Mesenchymal stem cell (in vitro differentiated cells and primary cell): ENCODE results near the gene AHCYL1.

Experiments
- DNase-seq: peaks from one replicate; pipeline ENCODE4 v3.0.0-alpha.2; 2013
- H2AFZ ChIP-seq: one replicate; pipeline ENCODE4 v1.6.1; 2013; ENCODE audit warnings: low read depth, mild to moderate bottlenecking, control low read depth, inconsistent platforms, low read length, moderate library complexity
- H2AK5ac ChIP-seq: 2 replicates; pipeline ENCODE4 v1.6.1; 2013; ENCODE audit warnings: low read length, moderate library complexity, mild to moderate bottlenecking, inconsistent platforms; ENCODE audit not compliant: severe bottlenecking
- H2BK120ac ChIP-seq: one replicate; pipeline ENCODE4 v1.6.1; 2013; ENCODE audit warnings: low read depth, mild to moderate bottlenecking, inconsistent platforms, low read length, moderate library complexity
- H2BK12ac ChIP-seq, 2 experiments: one replicate each; pipeline ENCODE4 v1.6.1; 2013; ENCODE audit warnings: inconsistent platforms in 2 of 2, low read length in 2 of 2, mild to moderate bottlenecking in 2 of 2, moderate library complexity in 2 of 2, control low read depth in 1 of 2
- H2BK15ac ChIP-seq: one replicate; pipeline ENCODE4 v1.6.1; 2013; ENCODE audit warnings: mild to moderate bottlenecking, low read depth, inconsistent platforms; ENCODE audit not compliant: poor library complexity, severe bottlenecking
- H2BK5ac ChIP-seq: 2 replicates; pipeline ENCODE4 v1.6.1; 2013; ENCODE audit warnings: low read depth, mild to moderate bottlenecking, low read length, control low read depth, inconsistent platforms; ENCODE audit not compliant: poor library complexity, severe bottlenecking
- H3K14ac ChIP-seq, 2 experiments: one replicate each; pipeline ENCODE4 v1.6.1; 2013; ENCODE audit warnings: inconsistent platforms in 2 of 2, low read length in 2 of 2, control low read depth in 1 of 2, mild to moderate bottlenecking in 1 of 2, moderate library complexity in 1 of 2
- H3K18ac ChIP-seq, 2 experiments: one replicate each; pipeline ENCODE4 v1.6.1; 2013; ENCODE audit warnings: inconsistent platforms in 2 of 2, low read length in 2 of 2, control low read depth in 1 of 2, low read depth in 1 of 2, mild to moderate bottlenecking in 1 of 2
- H3K23ac ChIP-seq, 2 experiments: one replicate each; pipeline ENCODE4 v1.6.1; 2013; ENCODE audit warnings: inconsistent platforms in 2 of 2, low read length in 2 of 2, mild to moderate bottlenecking in 2 of 2, moderate library complexity in 2 of 2, control low read depth in 1 of 2
- H3K27ac ChIP-seq: 2 replicates; pipeline ENCODE4 v1.5.1; 2013; ENCODE audit warnings: mild to moderate bottlenecking, moderate library complexity, low read length, control low read depth, inconsistent platforms; ENCODE audit not compliant: poor library complexity, severe bottlenecking
- H3K27me3 ChIP-seq, 2 experiments: 2 replicates each; pipeline versions ENCODE4 v1.6.1 to v1.7.0; 2013; ENCODE audit warnings: low read length in 2 of 2, mild to moderate bottlenecking in 2 of 2, moderate library complexity in 2 of 2, control low read depth in 1 of 2, inconsistent platforms in 1 of 2; ENCODE audit not compliant: control insufficient read depth in 1 of 2, insufficient read depth in 1 of 2
- H3K36me3 ChIP-seq, 2 experiments: 2 replicates each; pipeline versions ENCODE4 v1.6.1 to v1.7.0; 2013; ENCODE audit warnings: low read length in 2 of 2, control low read depth in 1 of 2, inconsistent platforms in 1 of 2, low read depth in 1 of 2, mild to moderate bottlenecking in 1 of 2; ENCODE audit not compliant: insufficient read depth in 2 of 2, control insufficient read depth in 1 of 2
- H3K4ac ChIP-seq, 2 experiments: one replicate each; pipeline ENCODE4 v1.6.1; 2013; ENCODE audit warnings: inconsistent platforms in 2 of 2, low read length in 2 of 2, mild to moderate bottlenecking in 2 of 2, moderate library complexity in 2 of 2, control low read depth in 1 of 2, low read depth in 1 of 2
- H3K4me1 ChIP-seq: 2 replicates; pipeline ENCODE4 v1.6.1; 2013; ENCODE audit warnings: low read depth, low read length, control low read depth; ENCODE audit not compliant: control insufficient read depth, insufficient read depth
- H3K4me2 ChIP-seq: 2 replicates; pipeline ENCODE4 v1.6.1; 2013; ENCODE audit warnings: low read length, mild to moderate bottlenecking, inconsistent platforms; ENCODE audit not compliant: poor library complexity, severe bottlenecking
- H3K4me3 ChIP-seq, 2 experiments: 2 replicates each; pipeline versions ENCODE4 v1.5.1 to v1.7.0; 2013; ENCODE audit warnings: low read length in 2 of 2, mild to moderate bottlenecking in 2 of 2, control low read depth in 1 of 2, low read depth in 1 of 2; ENCODE audit not compliant: insufficient read depth in 1 of 2
- H3K79me1 ChIP-seq: replicated peaks from 2 replicates; pipeline ENCODE4 v1.6.1; 2013; ENCODE audit warnings: mild to moderate bottlenecking, control low read depth, low read length, inconsistent platforms; ENCODE audit not compliant: poor library complexity, severe bottlenecking
- H3K9ac ChIP-seq: 2 replicates; pipeline ENCODE4 v1.7.0; 2013; ENCODE audit warnings: mild to moderate bottlenecking, low read length, moderate library complexity
- H3K9me3 ChIP-seq: 2 replicates; pipeline ENCODE4 v1.7.0; 2013; ENCODE audit warnings: mild to moderate bottlenecking, low read length; ENCODE audit not compliant: control insufficient read depth
- H4K8ac ChIP-seq: one replicate; pipeline ENCODE4 v1.6.1; 2013; ENCODE audit warnings: inconsistent platforms, mild to moderate bottlenecking, low read length, moderate library complexity
- H4K91ac ChIP-seq: one replicate; pipeline ENCODE4 v1.6.1; 2013; ENCODE audit warnings: mild to moderate bottlenecking, low read length, inconsistent platforms
- WGBS: methylation state at CpG from one replicate; pipeline ENCODE4 v1.1.7; 2013; ENCODE audit warnings: mixed read lengths; 5-methylcytosine and 5-hydroxymethylcytosine counted together

The AHCYL1 gene

DNA sequence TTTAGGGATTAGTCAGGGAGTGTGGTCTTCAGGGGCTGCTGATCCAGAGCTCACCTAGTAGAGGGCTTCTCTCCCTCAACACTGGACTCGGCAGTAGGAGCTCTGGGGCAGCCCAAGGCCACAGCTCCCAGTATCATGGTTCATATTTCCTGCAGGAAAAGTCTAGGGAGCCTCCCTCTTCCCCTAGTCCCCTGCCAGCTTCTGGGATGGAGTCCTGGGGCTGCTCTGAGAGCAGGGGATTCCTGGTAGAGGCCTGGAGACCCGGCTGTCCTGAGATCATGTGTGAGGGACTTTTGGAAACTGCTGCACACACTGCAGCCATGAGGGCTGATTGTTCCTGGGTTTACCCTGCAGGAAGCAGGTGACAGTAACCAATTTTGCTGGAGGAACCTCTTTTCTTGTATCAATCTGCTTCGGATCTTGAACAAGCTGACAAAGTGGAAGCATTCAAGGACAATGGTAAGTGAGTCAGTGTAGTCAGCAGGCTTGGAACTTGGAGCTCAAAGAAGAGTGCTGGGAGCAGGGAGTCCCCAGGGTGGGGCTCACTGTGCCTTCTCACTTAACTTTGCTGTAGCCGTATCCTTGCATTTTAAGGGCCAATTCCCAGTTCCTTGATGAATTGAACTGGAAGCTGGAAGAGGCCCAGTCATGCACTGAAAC lies 66.2 kb downstream of the AHCYL1 start:
- peaks cover 81 to 96% of the 10 kb centered on the region in 2 experiments for H3K36me3 ChIP-seq
- H2BK120ac ChIP-seq, result no peak overlapping the region
- no peak overlapping the region for H3K4me2 ChIP-seq
- H2AFZ ChIP-seq, result no peak overlapping the region
- no peak overlapping the region for H3K18ac ChIP-seq
- H2BK5ac ChIP-seq, result no peak overlapping the region
- WGBS, result 89% methylated on average over 3 of the region's 4 CpGs
- H2AK5ac ChIP-seq, result no peak overlapping the region
- no peaks in the 10 kb centered on the region for H3K9me3 ChIP-seq
- H3K23ac ChIP-seq, result peak overlapping the region in 1 of 2 experiments; percentile 5
- no peak overlapping the region for H4K8ac ChIP-seq
- H3K4me3 ChIP-seq, result peak overlapping the region in 1 of 2 experiments; percentile 49
- DNase-seq, result no peak
- H3K9ac ChIP-seq, result peak overlapping the region; percentile 72
- H3K4me1 ChIP-seq, result peaks cover 7% of the 10 kb centered on the region
- peaks cover 20% of the 10 kb centered on the region for H3K79me1 ChIP-seq
- H3K27ac ChIP-seq, result no peak overlapping the region
- no peaks in the 10 kb centered on the region for H3K27me3 ChIP-seq
- H4K91ac ChIP-seq, result no peak overlapping the region
- no peak overlapping the region for H2BK12ac ChIP-seq
- H3K14ac ChIP-seq, result no peak overlapping the region
- H3K4ac ChIP-seq, result no peak overlapping the region
- no peak overlapping the region for H2BK15ac ChIP-seq

- Histone ChIP-seq H4K91ac (no peak overlapping the region), H3K23ac (no peak overlapping the region), H3K36me3 (peaks cover 80 to 96% of the 10 kb centered on the region in 2 experiments), H3K4me3 (no peak overlapping the region), H3K9ac (peak overlapping the region; percentile 72), H3K4me2 (no peak overlapping the region), H2AK5ac (no peak overlapping the region), H2BK120ac (no peak overlapping the region), H3K14ac (no peak overlapping the region), H3K79me1 (peaks cover 19% of the 10 kb centered on the region), H2BK15ac (no peak overlapping the region), H3K4ac (no peak overlapping the region), H2BK12ac (no peak overlapping the region), H4K8ac (no peak overlapping the region), H3K18ac (no peak overlapping the region), H3K27me3 (no peaks in the 10 kb centered on the region), H3K4me1 (peaks cover 8% of the 10 kb centered on the region), H2AFZ (no peak overlapping the region), H3K27ac (no peak overlapping the region), H2BK5ac (no peak overlapping the region), H3K9me3 (no peaks in the 10 kb centered on the region)
- DNase-seq, result no peak
- 70% methylated on average over 2 of the region's 2 CpGs for WGBS
These were observed 66.7 kb downstream of the AHCYL1 start for GRCh38 chr1:110051262-110051648.

GRCh38 chr1:110053552-110054428 lies 69.2 kb downstream of the AHCYL1 start:
- 85% methylated on average over 15 of the region's 16 CpGs for WGBS
- Histone ChIP-seq H2BK12ac (no peak overlapping the region), H3K27ac (no peak overlapping the region)

More at GRCh38 chr1:110053552-110054428, 69.2 kb downstream of the AHCYL1 start:
- Histone ChIP-seq H3K18ac (no peak overlapping the region), H3K79me1 (peaks cover 13% of the 10 kb centered on the region), H2BK15ac (no peak overlapping the region), H2AFZ (no peak overlapping the region), H2BK120ac (no peak overlapping the region), H3K4me2 (no peak overlapping the region), H3K36me3 (peaks cover 74 to 81% of the 10 kb centered on the region in 2 experiments), H3K9ac (peak overlapping the region; percentile 9), H3K4ac (no peak overlapping the region), H4K8ac (no peak overlapping the region), H2AK5ac (no peak overlapping the region), H3K14ac (no peak overlapping the region), H3K27me3 (no peaks in the 10 kb centered on the region), H3K4me1 (peaks cover 8% of the 10 kb centered on the region), H3K9me3 (no peaks in the 10 kb centered on the region), H4K91ac (no peak overlapping the region), H3K23ac (no peak overlapping the region), H3K4me3 (no peak overlapping the region), H2BK5ac (no peak overlapping the region)
- DNase-seq, result peak; percentile 49
